PFSK-1 (cell line): ENCODE data around the gene FUBP3.

Source experiments
- FOXP2 ChIP-seq: optimal IDR thresholded peaks from 2 replicates; pipeline ENCODE3; 2011; ENCODE audit warnings: borderline replicate concordance, control low read depth, inconsistent platforms; ENCODE audit not compliant: insufficient read depth; ENCODE audit errors: extremely low read length, extremely low read depth
- POLR2AphosphoS5 ChIP-seq: IDR thresholded peaks from 2 replicates; pipeline ENCODE4 v1.6.1; 2012; ENCODE audit warnings: low read depth, mild to moderate bottlenecking, control low read depth, low read length, moderate library complexity
- SIN3A ChIP-seq: IDR thresholded peaks from 2 replicates; pipeline ENCODE4 v1.6.1; 2012; ENCODE audit warnings: mild to moderate bottlenecking, low read length, moderate library complexity, borderline replicate concordance; ENCODE audit not compliant: insufficient read depth
- TAF1 ChIP-seq: IDR thresholded peaks from 2 replicates; pipeline ENCODE4 v1.6.1; 2012; ENCODE audit warnings: low read length, control low read depth, borderline replicate concordance; ENCODE audit not compliant: insufficient read depth
- TF ChIP-seq, protein P1 (sequence below), 2 experiments: IDR thresholded peaks; 2 replicates each; pipeline versions ENCODE4 v1.6.1 to v1.8.0; 2011 to 2012; ENCODE audit warnings: low read depth in 2 of 2, low read length in 2 of 2, control low read depth in 1 of 2, inconsistent platforms in 1 of 2, mild to moderate bottlenecking in 1 of 2, moderate library complexity in 1 of 2; ENCODE audit not compliant: insufficient read depth in 1 of 2

The FUBP3 gene

DNA sequence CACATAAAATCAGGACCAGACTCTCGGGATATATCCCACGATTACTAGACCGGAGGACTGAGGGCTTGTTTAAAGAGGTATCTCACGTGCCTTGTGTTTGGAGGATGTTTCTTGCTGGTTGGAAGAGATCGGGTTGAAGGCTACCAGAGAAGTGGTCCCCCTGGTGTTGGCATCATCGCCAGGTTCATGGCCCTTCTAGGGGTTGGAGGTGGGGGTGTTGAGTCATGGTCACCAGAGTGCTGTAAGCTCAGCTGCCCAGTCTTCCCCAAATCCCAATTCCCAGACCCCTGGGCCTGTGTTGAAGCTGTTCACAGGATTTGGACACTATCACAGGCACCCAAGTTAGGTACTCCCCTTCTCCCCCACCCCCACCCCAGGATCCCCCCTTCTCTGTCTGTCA is 55.9 kb downstream of the FUBP3 start:
- TF ChIP-seq, protein P1, sequence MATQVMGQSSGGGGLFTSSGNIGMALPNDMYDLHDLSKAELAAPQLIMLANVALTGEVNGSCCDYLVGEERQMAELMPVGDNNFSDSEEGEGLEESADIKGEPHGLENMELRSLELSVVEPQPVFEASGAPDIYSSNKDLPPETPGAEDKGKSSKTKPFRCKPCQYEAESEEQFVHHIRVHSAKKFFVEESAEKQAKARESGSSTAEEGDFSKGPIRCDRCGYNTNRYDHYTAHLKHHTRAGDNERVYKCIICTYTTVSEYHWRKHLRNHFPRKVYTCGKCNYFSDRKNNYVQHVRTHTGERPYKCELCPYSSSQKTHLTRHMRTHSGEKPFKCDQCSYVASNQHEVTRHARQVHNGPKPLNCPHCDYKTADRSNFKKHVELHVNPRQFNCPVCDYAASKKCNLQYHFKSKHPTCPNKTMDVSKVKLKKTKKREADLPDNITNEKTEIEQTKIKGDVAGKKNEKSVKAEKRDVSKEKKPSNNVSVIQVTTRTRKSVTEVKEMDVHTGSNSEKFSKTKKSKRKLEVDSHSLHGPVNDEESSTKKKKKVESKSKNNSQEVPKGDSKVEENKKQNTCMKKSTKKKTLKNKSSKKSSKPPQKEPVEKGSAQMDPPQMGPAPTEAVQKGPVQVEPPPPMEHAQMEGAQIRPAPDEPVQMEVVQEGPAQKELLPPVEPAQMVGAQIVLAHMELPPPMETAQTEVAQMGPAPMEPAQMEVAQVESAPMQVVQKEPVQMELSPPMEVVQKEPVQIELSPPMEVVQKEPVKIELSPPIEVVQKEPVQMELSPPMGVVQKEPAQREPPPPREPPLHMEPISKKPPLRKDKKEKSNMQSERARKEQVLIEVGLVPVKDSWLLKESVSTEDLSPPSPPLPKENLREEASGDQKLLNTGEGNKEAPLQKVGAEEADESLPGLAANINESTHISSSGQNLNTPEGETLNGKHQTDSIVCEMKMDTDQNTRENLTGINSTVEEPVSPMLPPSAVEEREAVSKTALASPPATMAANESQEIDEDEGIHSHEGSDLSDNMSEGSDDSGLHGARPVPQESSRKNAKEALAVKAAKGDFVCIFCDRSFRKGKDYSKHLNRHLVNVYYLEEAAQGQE (IDR thresholded peaks at IDR 0.05; ENCODE audit: insufficient read depth in 1 of 2, low read depth in 2 of 2, low read length in 2 of 2) = no peak
- TF ChIP-seq TAF1 (no peak), FOXP2 (no peak), POLR2AphosphoS5 (no peak), SIN3A (no peak)

- TF ChIP-seq, protein P1 (IDR thresholded peaks at IDR 0.05; ENCODE audit: insufficient read depth in 1 of 2, low read depth in 2 of 2, low read length in 2 of 2) = no peak
- TF ChIP-seq SIN3A = no peak
- TF ChIP-seq FOXP2 = no peak
- TF ChIP-seq POLR2AphosphoS5 = no peak
- no peak for TF ChIP-seq TAF1
Measured at GRCh38 chr9:130635721-130636647, 56.6 kb downstream of the FUBP3 start.

DNA sequence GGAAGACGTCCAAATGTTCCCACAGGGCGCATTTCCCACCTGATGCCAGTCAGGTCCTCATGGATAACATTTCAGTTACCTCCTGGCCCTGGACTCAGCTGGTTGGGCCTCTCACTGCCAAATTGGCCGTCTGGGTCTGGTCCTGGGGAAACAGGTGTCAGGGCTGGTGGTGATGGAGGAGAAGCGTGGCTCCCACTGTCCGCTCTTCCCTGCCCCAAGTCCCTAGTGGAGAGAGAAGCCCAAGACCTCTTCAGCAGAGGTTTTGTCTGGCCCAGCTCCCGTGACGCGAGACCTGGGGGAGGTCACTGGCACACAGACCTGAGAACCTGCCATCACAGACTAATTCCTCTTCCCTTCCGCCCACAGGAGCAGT is 57.3 kb downstream of the FUBP3 start:
- no peak for TF ChIP-seq TAF1
- TF ChIP-seq FOXP2 = no peak
- no peak for TF ChIP-seq SIN3A

DNA sequence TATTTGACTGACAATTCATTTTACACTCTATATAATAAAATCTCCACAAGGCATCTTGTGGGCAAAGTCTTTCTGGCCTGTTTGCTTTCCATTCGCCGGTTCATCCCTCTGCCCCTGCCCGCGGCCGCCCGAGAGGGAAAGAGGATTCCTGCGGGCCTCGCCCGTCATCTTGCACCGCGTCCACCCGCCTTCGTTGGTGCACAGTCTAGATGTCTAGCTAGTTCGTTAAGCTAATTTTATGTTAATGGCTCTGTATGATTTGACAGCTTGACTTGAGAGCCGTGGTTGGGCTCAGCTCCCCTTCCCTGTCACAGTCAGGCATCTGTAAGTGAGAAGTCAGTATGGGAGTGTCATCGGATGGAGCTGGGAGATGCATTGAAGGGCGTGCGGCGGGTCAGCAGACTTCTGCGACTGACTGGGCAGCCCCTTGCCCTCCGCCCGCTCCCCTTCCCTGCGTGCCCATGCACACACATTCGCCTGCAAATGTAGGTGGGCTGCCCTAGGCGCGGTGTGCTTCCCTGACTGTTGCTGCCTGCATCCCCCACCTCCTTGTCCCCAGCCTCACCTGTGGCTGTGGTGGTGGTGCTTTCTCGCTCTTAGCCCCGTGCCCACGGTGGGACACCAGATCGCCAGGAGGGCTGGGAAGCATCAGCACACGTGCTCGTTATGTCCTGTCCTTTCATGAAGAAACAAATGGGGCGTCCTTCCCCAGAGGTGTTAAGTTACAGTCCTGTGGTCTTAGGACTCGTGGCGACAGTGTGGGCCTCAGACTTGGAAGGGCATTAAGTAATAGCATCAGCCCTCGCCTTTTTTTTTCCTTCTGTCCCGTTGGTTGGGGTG is 59.1 kb downstream of the FUBP3 start:
- TF ChIP-seq FOXP2 (no peak), SIN3A (no peak), TAF1 (no peak), POLR2AphosphoS5 (no peak)
- TF ChIP-seq, protein P1 (IDR thresholded peaks at IDR 0.05; ENCODE audit: insufficient read depth in 1 of 2, low read depth in 2 of 2, low read length in 2 of 2) = no peak

GRCh38 chr9:130639124-130639765 is 59.9 kb downstream of the FUBP3 start:
- TF ChIP-seq FOXP2 (no peak), POLR2AphosphoS5 (no peak), TAF1 (no peak), SIN3A (no peak)
- TF ChIP-seq, protein P1 (IDR thresholded peaks at IDR 0.05; ENCODE audit: insufficient read depth in 1 of 2, low read depth in 2 of 2, low read length in 2 of 2) = no peak
